ENCODE measurements around the gene CCR5AS.
"Not testable (repeated sequence)": the region's sequence is repeated elsewhere in the genome, so short reads cannot be mapped to it uniquely, and the experiment has no call there.

Gene CCR5AS

GRCh38 chr3:46397111-46397510 is 9.8 kb downstream of the CCR5AS start:
- Mint-ChIP-seq H3K27me3 (ENCODE audit: low read depth) (peaks cover 29% of the 10 kb centered on the region), H3K36me3 (ENCODE audit: low read depth) (no peaks in the 10 kb centered on the region), H3K9me3 (no peaks in the 10 kb centered on the region), H3K27ac (no peak overlapping the region), H3K4me3 (ENCODE audit: low read depth) (no peak overlapping the region), H3K4me1 (ENCODE audit: low read depth) (peaks cover 3% of the 10 kb centered on the region)
- no peak for DNase-seq (ENCODE audit: low spot score)
- intact Hi-C loops (cut with micrococcal nuclease) = no loop called here

GRCh38 chr3:46395766-46396530 is 10.9 kb downstream of the CCR5AS start:
- Mint-ChIP-seq H3K4me3 (ENCODE audit: low read depth) (no peak overlapping the region), H3K27ac (no peak overlapping the region), H3K27me3 (ENCODE audit: low read depth) (peaks cover 29% of the 10 kb centered on the region), H3K4me1 (ENCODE audit: low read depth) (peaks cover 3% of the 10 kb centered on the region), H3K36me3 (ENCODE audit: low read depth) (no peaks in the 10 kb centered on the region), H3K9me3 (no peaks in the 10 kb centered on the region)
- intact Hi-C loops (cut with micrococcal nuclease) = no loop called here
- no peak for DNase-seq (ENCODE audit: low spot score)

GRCh38 chr3:46395210-46395661 is 11.6 kb downstream of the CCR5AS start:
- Mint-ChIP-seq H3K4me1 (ENCODE audit: low read depth) (peaks cover 3% of the 10 kb centered on the region), H3K36me3 (ENCODE audit: low read depth) (no peaks in the 10 kb centered on the region), H3K9me3 (no peaks in the 10 kb centered on the region), H3K27me3 (ENCODE audit: low read depth) (peaks cover 29% of the 10 kb centered on the region), H3K27ac (no peak overlapping the region), H3K4me3 (ENCODE audit: low read depth) (no peak overlapping the region)
- DNase-seq (ENCODE audit: low spot score) = no peak
- intact Hi-C loops (cut with micrococcal nuclease) = no loop called here

GRCh38 chr3:46393554-46394434 is 13.1 kb downstream of the CCR5AS start:
- Mint-ChIP-seq H3K27ac (no peak overlapping the region), H3K4me3 (ENCODE audit: low read depth) (no peak overlapping the region)

GRCh38 chr3:46393011-46393410 is 13.9 kb downstream of the CCR5AS start:
- Mint-ChIP-seq H3K4me1 (ENCODE audit: low read depth) (peaks cover 3% of the 10 kb centered on the region), H3K27ac (no peak overlapping the region), H3K9me3 (no peaks in the 10 kb centered on the region), H3K36me3 (ENCODE audit: low read depth) (no peaks in the 10 kb centered on the region), H3K4me3 (ENCODE audit: low read depth) (no peak overlapping the region), H3K27me3 (ENCODE audit: low read depth) (peaks cover 29% of the 10 kb centered on the region)
- DNase-seq (ENCODE audit: low spot score) = no peak
- intact Hi-C loops (cut with micrococcal nuclease) = no loop called here

More at GRCh38 chr3:46393554-46394434, 13.1 kb downstream of the CCR5AS start:
- peaks cover 3% of the 10 kb centered on the region for H3K4me1 Mint-ChIP-seq (ENCODE audit: low read depth)
- no peaks in the 10 kb centered on the region for H3K9me3 Mint-ChIP-seq
- DNase-seq (ENCODE audit: low spot score) = no peak
- peaks cover 29% of the 10 kb centered on the region for H3K27me3 Mint-ChIP-seq (ENCODE audit: low read depth)
- intact Hi-C loops (cut with micrococcal nuclease) = no loop called here
- no peaks in the 10 kb centered on the region for H3K36me3 Mint-ChIP-seq (ENCODE audit: low read depth)

GRCh38 chr3:46391526-46391925 is 15.3 kb downstream of the CCR5AS start:
- H3K27me3 Mint-ChIP-seq (ENCODE audit: low read depth) = peaks cover 28% of the 10 kb centered on the region
- H3K27ac Mint-ChIP-seq; H3K4me1 Mint-ChIP-seq (ENCODE audit: low read depth); H3K4me3 Mint-ChIP-seq (ENCODE audit: low read depth); DNase-seq (ENCODE audit: low spot score); H3K9me3 Mint-ChIP-seq; H3K36me3 Mint-ChIP-seq (ENCODE audit: low read depth); intact Hi-C loops (cut with micrococcal nuclease): not testable (repeated sequence)

GRCh38 chr3:46389306-46389705 is 17.6 kb downstream of the CCR5AS start:
- Mint-ChIP-seq H3K4me3 (ENCODE audit: low read depth) (no peak overlapping the region), H3K4me1 (ENCODE audit: low read depth) (peaks cover 3% of the 10 kb centered on the region), H3K36me3 (ENCODE audit: low read depth) (no peaks in the 10 kb centered on the region), H3K27me3 (ENCODE audit: low read depth) (peaks cover 27% of the 10 kb centered on the region), H3K27ac (no peak overlapping the region), H3K9me3 (no peaks in the 10 kb centered on the region)
- intact Hi-C loops (cut with micrococcal nuclease) = no loop called here
- no peak for DNase-seq (ENCODE audit: low spot score)

GRCh38 chr3:46388847-46389246 is 18.0 kb downstream of the CCR5AS start:
- H3K36me3 Mint-ChIP-seq (ENCODE audit: low read depth); H3K27ac Mint-ChIP-seq; H3K9me3 Mint-ChIP-seq; H3K4me1 Mint-ChIP-seq (ENCODE audit: low read depth); H3K4me3 Mint-ChIP-seq (ENCODE audit: low read depth); DNase-seq (ENCODE audit: low spot score); intact Hi-C loops (cut with micrococcal nuclease): not testable (repeated sequence)
- peaks cover 27% of the 10 kb centered on the region for H3K27me3 Mint-ChIP-seq (ENCODE audit: low read depth)

- peaks cover 15% of the 10 kb centered on the region for H3K4me1 Mint-ChIP-seq (ENCODE audit: low read depth)
- no peak overlapping the region for H3K27ac Mint-ChIP-seq
- H3K4me3 Mint-ChIP-seq (ENCODE audit: low read depth) = no peak overlapping the region
- intact Hi-C loops (cut with micrococcal nuclease) = no loop called here
- DNase-seq (ENCODE audit: low spot score) = no peak
- peaks cover 30% of the 10 kb centered on the region for H3K27me3 Mint-ChIP-seq (ENCODE audit: low read depth)
- H3K9me3 Mint-ChIP-seq = no peaks in the 10 kb centered on the region
- no peaks in the 10 kb centered on the region for H3K36me3 Mint-ChIP-seq (ENCODE audit: low read depth)
Measured at GRCh38 chr3:46386205-46386604, 20.7 kb downstream of the CCR5AS start.

- no peaks in the 10 kb centered on the region for H3K9me3 Mint-ChIP-seq
- H3K27me3 Mint-ChIP-seq (ENCODE audit: low read depth) = peaks cover 37% of the 10 kb centered on the region
- no peak overlapping the region for H3K27ac Mint-ChIP-seq
- H3K4me1 Mint-ChIP-seq (ENCODE audit: low read depth) = peaks cover 26% of the 10 kb centered on the region
- H3K36me3 Mint-ChIP-seq (ENCODE audit: low read depth) = no peaks in the 10 kb centered on the region
- intact Hi-C loops (cut with micrococcal nuclease) = no loop called here
- no peak for DNase-seq (ENCODE audit: low spot score)
- no peak overlapping the region for H3K4me3 Mint-ChIP-seq (ENCODE audit: low read depth)
Measured at GRCh38 chr3:46383951-46384330, 22.9 kb downstream of the CCR5AS start.

- Mint-ChIP-seq H3K4me1 (ENCODE audit: low read depth) (peaks cover 26% of the 10 kb centered on the region), H3K27me3 (ENCODE audit: low read depth) (peaks cover 39% of the 10 kb centered on the region), H3K4me3 (ENCODE audit: low read depth) (no peak overlapping the region), H3K27ac (no peak overlapping the region), H3K9me3 (no peaks in the 10 kb centered on the region), H3K36me3 (ENCODE audit: low read depth) (no peaks in the 10 kb centered on the region)
- intact Hi-C loops (cut with micrococcal nuclease) = no loop called here
- no peak for DNase-seq (ENCODE audit: low spot score)
Measured at GRCh38 chr3:46383211-46383950, 23.5 kb downstream of the CCR5AS start.

GRCh38 chr3:46381625-46382024 is 25.2 kb downstream of the CCR5AS start:
- intact Hi-C loops (cut with micrococcal nuclease) = no loop called here
- Mint-ChIP-seq H3K27ac (no peak overlapping the region), H3K9me3 (no peaks in the 10 kb centered on the region), H3K4me1 (ENCODE audit: low read depth) (peaks cover 26% of the 10 kb centered on the region), H3K4me3 (ENCODE audit: low read depth) (no peak overlapping the region), H3K36me3 (ENCODE audit: low read depth) (no peaks in the 10 kb centered on the region), H3K27me3 (ENCODE audit: low read depth) (peaks cover 46% of the 10 kb centered on the region)
- DNase-seq (ENCODE audit: low spot score) = no peak

All from activated T-helper 2 cell treated with anti-CD3 and anti-CD28 coated beads, Interferon-gamma antibody, Interleukin-2, Interleukin-4, amounts not matched to agents 10 μg/mL and 5 μg/mL and 100 μg/mL, durations not matched to agents 14 hours and 24 hours and 36 hours (primary cell).